DMS79 treated with DMSO at 0.1 percent for 48 hours (cell line): ENCODE data around the gene PNRC1.
"Not testable (repeated sequence)": the region's sequence is repeated elsewhere in the genome, so short reads cannot be mapped to it uniquely, and the experiment has no call there.

Experiments used
- DNase-seq: peaks from one replicate; lab custom pipeline; 2025; lab: John Stamatoyannopoulos, UW

Gene PNRC1

DNA sequence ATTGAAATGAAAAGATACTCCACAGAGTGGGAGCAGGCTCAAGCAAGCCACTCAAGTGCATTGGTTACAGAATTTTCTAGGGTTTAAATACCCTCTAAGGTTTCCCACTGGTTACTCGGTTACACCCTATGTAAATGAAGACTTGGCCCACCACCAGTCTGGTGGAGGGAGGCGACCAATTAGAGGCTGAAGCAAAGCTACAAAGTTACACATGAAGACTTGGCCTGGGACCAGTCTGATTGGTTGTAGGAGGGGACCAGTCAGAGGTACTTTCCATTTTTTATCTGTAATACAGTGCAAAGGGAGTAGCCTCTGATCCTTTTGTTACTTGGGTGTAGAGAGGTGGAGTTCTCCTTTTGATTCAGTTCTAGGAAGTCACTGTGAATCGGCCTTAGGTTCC is 29.7 kb downstream of the PNRC1 start:
- DNase-seq: no peak

DNA sequence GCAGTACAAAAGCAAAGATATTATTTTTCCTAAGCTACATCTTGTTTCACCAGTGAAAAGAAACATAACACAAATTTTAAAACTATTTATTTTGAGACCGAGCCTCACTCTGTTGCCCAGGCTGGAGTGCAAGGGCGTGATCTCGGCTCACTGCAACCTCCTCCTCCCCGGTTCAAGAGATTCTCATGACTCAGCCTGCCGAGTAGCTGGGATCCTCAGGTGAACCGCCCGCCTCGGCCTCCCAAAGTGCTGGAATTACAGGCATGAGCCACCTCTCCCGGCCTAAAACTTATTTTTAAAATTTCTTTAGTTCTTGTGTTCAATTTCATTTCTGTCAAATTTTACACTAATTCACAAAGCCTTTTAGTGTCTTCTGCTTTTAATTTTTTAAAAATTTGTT is 31.4 kb downstream of the PNRC1 start:
- no peak for DNase-seq

DNA sequence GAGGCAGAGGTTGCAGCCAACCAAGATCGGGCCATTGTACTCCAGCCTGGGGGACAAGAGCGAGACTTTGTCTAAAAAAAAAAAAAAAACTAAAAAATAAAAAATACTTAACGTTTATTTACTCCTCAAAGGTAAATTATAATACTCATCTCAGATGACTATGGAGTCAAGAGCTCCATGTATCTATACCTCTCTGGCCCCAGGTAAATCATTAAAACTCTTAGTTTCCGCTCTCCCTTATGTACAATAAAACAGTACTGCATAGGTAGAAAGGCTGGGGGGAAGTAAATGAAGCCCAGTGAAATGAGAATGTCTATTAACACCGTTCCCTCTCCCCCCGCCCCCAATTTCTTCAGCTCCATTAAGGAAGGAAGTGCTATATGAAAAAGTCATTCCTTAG is 36.2 kb downstream of the PNRC1 start:
- no peak for DNase-seq

DNA sequence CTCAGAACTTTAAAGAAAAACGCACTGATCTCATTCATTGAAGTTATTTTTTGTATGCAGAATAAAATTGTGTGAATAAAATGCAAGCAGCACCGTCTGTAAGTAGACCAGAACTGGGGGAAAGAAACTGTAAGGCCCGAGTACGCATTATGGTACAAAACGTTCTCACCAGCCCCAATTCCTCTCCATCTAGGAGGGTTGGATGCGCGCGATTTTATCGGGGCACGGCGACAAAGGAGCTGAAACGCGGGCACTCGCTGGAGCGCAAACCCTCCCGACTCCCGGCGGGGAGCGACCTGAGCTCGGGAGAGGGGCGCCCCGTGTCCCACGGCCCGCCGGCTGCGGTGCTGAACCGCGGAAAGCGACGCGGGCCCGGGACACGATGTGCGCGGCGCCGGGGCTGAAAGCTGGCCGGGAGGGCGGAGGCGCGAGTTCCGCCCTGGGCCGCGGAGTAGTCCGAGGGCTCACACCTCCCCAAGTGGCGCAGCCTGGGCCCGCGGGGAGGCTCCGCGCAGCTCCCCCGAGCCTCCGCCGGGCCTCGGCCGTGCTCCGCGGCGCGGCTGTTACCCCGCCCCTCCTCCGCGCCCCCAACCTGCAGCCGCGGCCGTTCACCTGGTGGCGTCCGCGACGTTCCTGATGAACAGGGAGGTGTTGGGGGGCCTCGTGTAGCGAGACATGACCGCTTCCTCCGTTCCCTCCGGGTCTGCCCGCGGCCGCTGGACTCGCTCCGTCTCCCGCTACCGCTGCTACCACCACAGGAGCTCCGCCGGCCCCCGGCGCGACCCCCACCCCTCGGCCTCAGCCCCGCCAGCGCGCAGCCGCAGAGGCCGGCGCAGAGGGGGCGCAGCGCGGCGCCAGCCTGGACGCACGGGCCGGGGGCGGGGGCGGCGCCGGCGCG is 36.9 kb downstream of the PNRC1 start, which contains the start of gene SRSF12:
SRSF12 (minus strand) TSS at position 861 of the 898 bp plus-strand sequence; CDS start at position 677, 184 bp downstream.
- DNase-seq: peak; percentile 65

DNA sequence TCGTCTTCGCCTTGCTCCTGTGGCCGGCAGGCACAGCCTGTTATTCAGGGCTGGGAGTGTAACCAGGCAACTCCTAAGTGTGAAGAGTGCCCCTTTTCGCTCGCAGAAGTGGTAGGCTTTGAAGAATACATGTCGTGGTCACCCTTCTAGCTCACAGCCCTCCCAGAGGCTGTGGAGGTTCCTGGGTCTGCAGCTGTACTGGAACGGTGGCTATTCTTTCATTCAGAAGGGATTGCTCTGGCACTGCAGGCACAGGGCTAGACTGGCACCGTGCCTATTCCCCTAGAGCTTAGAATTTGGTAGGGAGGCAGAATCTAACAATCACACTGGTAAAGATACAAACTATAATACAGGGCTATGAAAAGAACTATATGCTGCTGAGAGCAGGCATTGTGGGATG is 38.4 kb downstream of the PNRC1 start:
- no peak for DNase-seq

DNA sequence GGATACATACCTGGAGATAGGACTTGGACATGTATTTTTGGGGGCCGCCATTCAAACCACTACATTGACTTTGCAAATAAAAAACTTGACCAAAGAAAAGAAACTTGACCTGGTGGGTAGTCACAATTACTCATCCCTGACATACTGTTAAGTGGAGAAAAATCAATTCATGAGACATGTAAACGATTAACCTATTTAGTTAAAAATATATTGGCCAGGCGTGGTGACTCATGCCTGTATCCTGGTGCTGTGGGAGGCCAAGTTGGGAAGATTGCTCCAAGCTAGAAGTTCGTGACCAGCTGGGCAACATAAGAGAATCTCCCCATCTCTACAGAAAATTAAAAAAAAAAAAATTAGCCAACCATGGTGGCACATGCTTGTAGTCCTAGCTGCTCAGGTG is 39.8 kb downstream of the PNRC1 start:
- DNase-seq: no peak

DNA sequence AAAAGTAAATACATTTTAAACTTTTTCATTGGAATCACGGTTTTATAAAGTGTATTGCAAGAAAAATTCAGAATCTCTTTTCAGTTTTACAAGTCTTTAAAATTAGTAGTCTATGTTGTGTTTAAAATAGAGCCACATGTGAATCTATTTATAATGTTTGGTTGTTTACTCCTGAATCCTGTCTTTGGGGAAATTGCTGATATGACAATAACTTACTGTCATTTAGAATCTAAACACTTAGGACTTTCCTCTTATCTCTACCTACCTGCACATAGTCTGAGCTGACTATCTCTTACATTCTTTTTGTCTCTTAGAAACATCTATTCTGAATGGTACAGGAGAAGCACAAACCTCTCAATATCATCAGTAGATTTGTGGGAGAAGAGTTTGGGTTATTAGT is 41.4 kb downstream of the PNRC1 start:
- DNase-seq: no peak

DNA sequence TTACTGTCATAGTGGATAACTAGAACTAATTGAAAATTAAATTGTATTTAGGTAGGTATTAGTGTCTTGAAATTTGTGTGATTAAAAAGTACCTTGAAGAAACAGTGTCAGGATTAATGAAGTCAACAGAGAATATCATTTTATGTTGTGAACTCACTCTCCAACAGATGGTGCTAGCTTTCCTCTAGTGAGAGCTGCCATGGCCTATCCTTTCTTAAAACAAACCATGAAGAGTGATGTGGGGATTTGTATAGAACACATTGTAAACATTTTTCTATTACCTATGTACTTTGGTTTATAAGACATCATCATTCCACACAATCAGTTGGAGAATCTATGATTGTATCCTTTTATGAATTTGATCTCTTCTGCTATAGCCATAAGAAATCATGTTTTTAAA is 42.1 kb downstream of the PNRC1 start:
- DNase-seq: peak; percentile 56

DNA sequence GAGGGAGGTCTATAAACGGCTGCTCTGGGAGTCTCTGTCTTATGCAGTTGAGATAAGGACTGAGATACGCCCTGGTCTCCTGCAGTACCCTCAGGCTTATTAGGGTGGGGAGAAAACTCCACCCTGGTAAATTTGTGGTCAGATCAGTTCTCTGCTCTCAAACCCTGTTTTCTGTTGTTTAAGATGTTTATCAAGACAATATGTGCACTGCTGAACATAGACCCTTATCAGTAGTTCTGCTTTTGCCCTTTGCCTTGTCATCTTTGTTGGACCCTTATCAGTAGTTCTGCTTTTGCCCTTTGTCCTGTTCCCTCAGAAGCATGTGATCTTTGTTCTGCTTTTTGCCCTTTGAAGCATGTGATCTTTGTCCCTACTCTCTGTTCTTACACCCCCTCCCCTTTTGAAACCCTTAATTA is 47.7 kb downstream of the PNRC1 start:
- not testable (repeated sequence) for DNase-seq

DNA sequence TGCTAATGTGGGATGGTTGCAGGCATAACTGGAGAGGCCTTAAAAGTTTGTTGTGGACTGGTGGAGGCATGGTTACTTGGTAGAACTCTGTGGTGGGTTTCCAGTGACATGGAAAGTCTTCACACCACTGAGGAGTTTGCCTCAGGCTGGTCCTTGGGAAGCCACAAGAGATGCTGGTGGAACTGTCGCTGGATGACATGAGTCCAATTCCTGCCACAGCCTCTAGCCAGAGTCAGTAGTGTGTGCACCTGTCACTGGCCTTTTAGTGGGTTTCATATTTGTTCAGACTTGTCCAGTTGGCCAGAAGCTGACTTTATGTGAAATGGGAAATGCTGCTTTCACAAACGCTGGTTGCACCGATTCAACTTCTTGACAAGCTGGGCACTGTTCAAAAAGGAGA is 51.0 kb downstream of the PNRC1 start:
- DNase-seq: no peak

DNA sequence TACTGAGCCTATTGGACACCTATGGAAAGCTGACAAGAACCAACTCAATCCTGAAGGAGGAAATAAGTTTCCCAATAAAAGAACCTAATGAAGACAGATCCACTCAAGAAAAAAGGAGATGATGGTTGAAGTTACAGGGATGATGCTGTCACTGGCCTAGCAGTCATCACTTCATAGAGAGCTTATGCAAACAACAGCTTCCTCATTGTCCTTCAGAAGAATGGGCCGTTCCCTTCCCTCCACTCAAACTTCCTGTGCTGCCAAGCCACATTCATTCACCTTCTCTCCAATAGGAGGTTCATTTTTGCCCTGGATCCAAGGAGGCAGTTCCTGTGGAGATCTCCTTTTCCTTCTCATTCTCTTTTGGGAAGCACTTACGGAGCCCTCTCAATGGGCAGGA is 51.5 kb downstream of the PNRC1 start:
- no peak for DNase-seq

DNA sequence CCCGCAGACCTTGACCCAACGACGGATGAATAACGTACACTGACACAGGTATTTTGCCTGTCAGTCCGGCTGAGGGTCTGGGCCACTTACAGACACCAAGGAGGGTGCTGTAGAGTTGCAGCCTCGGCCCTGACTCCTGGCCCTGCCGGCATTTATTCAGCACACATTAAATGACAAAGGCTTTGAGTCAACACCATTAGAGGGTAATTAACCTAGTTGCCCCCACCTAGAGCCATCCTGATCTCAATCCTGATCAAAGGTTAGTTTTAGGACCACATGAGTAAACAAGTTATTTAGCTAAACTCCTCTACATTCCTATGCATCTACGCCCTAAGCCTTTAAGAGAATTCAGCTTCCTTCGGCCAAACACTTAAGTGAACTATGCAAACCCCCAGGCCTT is 53.4 kb downstream of the PNRC1 start:
- DNase-seq: no peak

DNA sequence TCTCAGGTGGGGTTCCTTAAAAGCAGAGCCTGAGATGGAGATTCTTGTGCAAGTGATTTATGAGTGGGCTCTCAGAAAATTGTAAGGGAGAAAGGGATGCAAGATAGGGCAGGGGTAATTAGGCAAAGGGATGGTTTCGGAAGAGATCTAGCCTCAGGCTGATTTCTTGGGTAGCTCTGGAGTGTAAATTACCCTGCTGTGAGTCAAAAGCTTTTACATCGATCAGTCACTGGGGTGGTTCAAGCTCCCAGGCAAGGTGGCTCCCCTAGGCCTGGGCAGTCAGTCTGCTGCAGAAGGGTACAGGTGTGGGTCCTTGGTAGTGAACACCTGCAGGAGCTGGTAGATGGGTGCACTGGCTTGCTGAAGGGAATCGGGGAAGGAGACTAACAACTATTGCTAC is 54.2 kb downstream of the PNRC1 start:
- DNase-seq: no peak
